Gastroesophageal sphincter (tissue), 3 donors: ENCODE results near the gene INO80E.

Experiments used
- POLR2AphosphoS5 ChIP-seq: sonication (generic); formaldehyde crosslinking; IDR thresholded peaks from one replicate; pipeline ENCODE4 v1.6.1; 2017; ENCODE audit warnings: antibody characterized with exemption
- TF ChIP-seq, protein P1 (sequence below), 4 experiments: fragments of 200-600 bp in 2 of 4; fragments of 450-650 bp in 2 of 4; sonication (generic) in 1 of 4; IDR thresholded peaks; one replicate each; pipeline ENCODE4 v1.5.1; 2017 to 2019; ENCODE audit warnings: antibody characterized with exemption in 4 of 4, mild to moderate bottlenecking in 2 of 4, moderate library complexity in 2 of 4

DNA sequence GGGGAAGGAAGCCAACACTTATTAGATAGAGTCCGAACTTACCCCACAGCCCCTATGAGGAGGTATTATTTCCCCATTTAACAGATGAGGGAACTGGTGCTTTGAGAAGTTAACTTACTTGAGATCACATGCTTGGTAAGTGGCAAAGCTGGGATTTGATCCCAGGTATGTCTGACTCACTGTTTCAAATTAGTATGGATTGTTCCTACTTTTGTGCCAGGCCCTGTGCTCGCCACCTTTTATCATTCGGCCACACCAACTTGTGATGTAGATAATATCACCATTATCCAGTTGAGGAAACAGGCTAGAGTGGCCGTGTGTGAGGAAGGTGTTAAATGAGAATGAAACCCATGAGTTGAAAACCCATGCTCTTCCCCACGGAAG, 11.3 kb upstream of the INO80E start:
- TF ChIP-seq, protein P1, sequence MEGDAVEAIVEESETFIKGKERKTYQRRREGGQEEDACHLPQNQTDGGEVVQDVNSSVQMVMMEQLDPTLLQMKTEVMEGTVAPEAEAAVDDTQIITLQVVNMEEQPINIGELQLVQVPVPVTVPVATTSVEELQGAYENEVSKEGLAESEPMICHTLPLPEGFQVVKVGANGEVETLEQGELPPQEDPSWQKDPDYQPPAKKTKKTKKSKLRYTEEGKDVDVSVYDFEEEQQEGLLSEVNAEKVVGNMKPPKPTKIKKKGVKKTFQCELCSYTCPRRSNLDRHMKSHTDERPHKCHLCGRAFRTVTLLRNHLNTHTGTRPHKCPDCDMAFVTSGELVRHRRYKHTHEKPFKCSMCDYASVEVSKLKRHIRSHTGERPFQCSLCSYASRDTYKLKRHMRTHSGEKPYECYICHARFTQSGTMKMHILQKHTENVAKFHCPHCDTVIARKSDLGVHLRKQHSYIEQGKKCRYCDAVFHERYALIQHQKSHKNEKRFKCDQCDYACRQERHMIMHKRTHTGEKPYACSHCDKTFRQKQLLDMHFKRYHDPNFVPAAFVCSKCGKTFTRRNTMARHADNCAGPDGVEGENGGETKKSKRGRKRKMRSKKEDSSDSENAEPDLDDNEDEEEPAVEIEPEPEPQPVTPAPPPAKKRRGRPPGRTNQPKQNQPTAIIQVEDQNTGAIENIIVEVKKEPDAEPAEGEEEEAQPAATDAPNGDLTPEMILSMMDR (IDR thresholded peaks at IDR 0.05) = no peak
- no peak for TF ChIP-seq POLR2AphosphoS5
